Hepatocyte (in vitro differentiated cells): Measurements from ENCODE around the gene RAB11FIP5. TPM values are rescaled to one million over a fixed set of nuclear protein-coding genes. Genes with fewer than 3 reads are reported as not detected.
"Not testable (repeated sequence)": the region's sequence is repeated elsewhere in the genome, so short reads cannot be mapped to it uniquely, and the experiment has no call there.

Experiments used
- DNase-seq: peaks from one replicate; pipeline ENCODE4 v3.0.0-alpha.2; 2016; ENCODE audit warnings: low spot score
- H2AFZ ChIP-seq: fragments of 200-600 bp; sonication (generic); 2 replicates; pipeline ENCODE4 v1.6.0; 2016; ENCODE audit warnings: antibody characterized with exemption, mild to moderate bottlenecking
- H3K27ac ChIP-seq: fragments of 200-600 bp; sonication (generic); 2 replicates; pipeline ENCODE4 v1.5.1; 2016; ENCODE audit warnings: mild to moderate bottlenecking
- H3K27me3 ChIP-seq: fragments of 200-600 bp; sonication (generic); 2 replicates; pipeline ENCODE4 v1.6.1; 2016
- H3K36me3 ChIP-seq: fragments of 200-600 bp; sonication (generic); replicated peaks from 2 replicates; pipeline ENCODE4 v1.5.1; 2016; ENCODE audit warnings: low read depth; ENCODE audit not compliant: insufficient read depth
- H3K4me1 ChIP-seq: fragments of 200-600 bp; sonication (generic); 2 replicates; pipeline ENCODE4 v1.5.1; 2016; ENCODE audit warnings: mild to moderate bottlenecking, moderate library complexity; ENCODE audit not compliant: insufficient read depth
- H3K4me2 ChIP-seq: fragments of 200-600 bp; sonication (generic); 2 replicates; pipeline ENCODE4 v1.6.0; 2016
- H3K4me3 ChIP-seq: fragments of 200-600 bp; sonication (generic); 2 replicates; pipeline ENCODE4 v1.5.1; 2016; ENCODE audit warnings: mild to moderate bottlenecking
- H3K79me2 ChIP-seq: fragments of 200-600 bp; sonication (generic); 2 replicates; pipeline ENCODE4 v1.6.0; 2017; ENCODE audit warnings: mild to moderate bottlenecking
- H3K9me2 ChIP-seq: fragments of 200-600 bp; sonication (generic); replicated peaks from 2 replicates; pipeline ENCODE4 v1.6.0; 2017; ENCODE audit warnings: mild to moderate bottlenecking; ENCODE audit not compliant: insufficient read depth
- H3K9me3 ChIP-seq: fragments of 200-600 bp; sonication (generic); 2 replicates; pipeline ENCODE4 v1.5.1; 2016; ENCODE audit warnings: low read depth, mild to moderate bottlenecking
- H4K20me1 ChIP-seq: fragments of 200-600 bp; sonication (generic); 2 replicates; pipeline ENCODE4 v1.6.0; 2016; ENCODE audit warnings: mild to moderate bottlenecking; ENCODE audit not compliant: insufficient read depth, poor library complexity, severe bottlenecking
- CTCF ChIP-seq: fragments of 200-600 bp; sonication (generic); IDR thresholded peaks from 2 replicates; pipeline ENCODE4 v1.5.1; 2016; ENCODE audit warnings: antibody characterized with exemption, mild to moderate bottlenecking; ENCODE audit not compliant: poor library complexity
- EZH2 ChIP-seq: fragments of 200-600 bp; sonication (generic); IDR thresholded peaks from 2 replicates; pipeline ENCODE4 v1.6.1; 2016; ENCODE audit warnings: antibody characterized with exemption, mild to moderate bottlenecking, borderline replicate concordance
- EZH2phosphoT487 ChIP-seq: fragments of 200-600 bp; sonication (generic); IDR thresholded peaks from one replicate; pipeline ENCODE4 v1.6.1; 2018; ENCODE audit warnings: antibody characterized with exemption, mild to moderate bottlenecking, low read depth, moderate library complexity; ENCODE audit not compliant: unreplicated experiment, severe bottlenecking
- WGBS: methylation state at CpG from one replicate; pipeline ENCODE4 v1.1.6; 2016; ENCODE audit warnings: low lambda C conversion rate; ENCODE audit errors: missing lambda C conversion rate; 5-methylcytosine and 5-hydroxymethylcytosine counted together
- polyA plus RNA-seq: library from polyadenylated mRNA; unstranded; fragments of >200 nt; fragmentation: Nextera tagmentation; extraction: Ambion mirVana; gene quantifications from 2 replicates; pipeline ENCODE4 v1.2.1, GENCODE V29; 2016
- total RNA-seq: library from RNA; depleted of rRNA; stranded (reverse); fragments of >200 nt; gene quantifications from 2 replicates; pipeline ENCODE4 v1.2.3, GENCODE V29; 2014

Gene RAB11FIP5
- total and polyA plus RNA-seq, 2 experiments from 2014 or later = 33.5 to 33.7 TPM

- no peak overlapping the region for H3K27ac ChIP-seq
- no peaks in the 10 kb centered on the region for H4K20me1 ChIP-seq
- no peak overlapping the region for H2AFZ ChIP-seq
- no peaks in the 10 kb centered on the region for H3K27me3 ChIP-seq
- no peaks in the 10 kb centered on the region for H3K9me3 ChIP-seq
- H3K4me1 ChIP-seq = peaks cover 22% of the 10 kb centered on the region
- no peak overlapping the region for H3K4me3 ChIP-seq
- no peak for DNase-seq
- H3K9me2 ChIP-seq = no peaks in the 10 kb centered on the region
- WGBS = 93% methylated on average over 2 of the region's 2 CpGs
- peaks cover 77% of the 10 kb centered on the region for H3K79me2 ChIP-seq
- no peaks in the 10 kb centered on the region for H3K36me3 ChIP-seq
- no peak overlapping the region for H3K4me2 ChIP-seq
- TF ChIP-seq EZH2phosphoT487 (no peak), CTCF (no peak), EZH2 (no peak)
These were observed 45.7 kb downstream of the RAB11FIP5 start for GRCh38 chr2:73067043-73067442.

GRCh38 chr2:73065070-73065469, 47.7 kb downstream of the RAB11FIP5 start:
- peaks cover 22% of the 10 kb centered on the region for H3K4me1 ChIP-seq
- not testable (repeated sequence) for H2AFZ ChIP-seq, H3K9me3 ChIP-seq, H3K36me3 ChIP-seq, H3K4me3 ChIP-seq, H3K9me2 ChIP-seq, H4K20me1 ChIP-seq, DNase-seq, H3K27me3 ChIP-seq, H3K4me2 ChIP-seq
- H3K79me2 ChIP-seq = peaks cover 86% of the 10 kb centered on the region
- 100% methylated on average over 5 of the region's 5 CpGs for WGBS
- H3K27ac ChIP-seq = peak overlapping the region; percentile 73

GRCh38 chr2:73063909-73064875, 48.6 kb downstream of the RAB11FIP5 start:
- peak overlapping the region; percentile 73 for H3K27ac ChIP-seq
- no peaks in the 10 kb centered on the region for H3K36me3 ChIP-seq
- no peak overlapping the region for H2AFZ ChIP-seq
- H3K4me3 ChIP-seq = no peak overlapping the region
- 73% methylated on average over 8 of the region's 8 CpGs for WGBS
- no peaks in the 10 kb centered on the region for H3K9me3 ChIP-seq
- no peaks in the 10 kb centered on the region for H4K20me1 ChIP-seq
- H3K79me2 ChIP-seq = peaks cover 86% of the 10 kb centered on the region
- no peak overlapping the region for H3K4me2 ChIP-seq
- DNase-seq = peak; percentile 63
- no peak for TF ChIP-seq EZH2
- no peak for TF ChIP-seq EZH2phosphoT487
- no peak for TF ChIP-seq CTCF
- H3K27me3 ChIP-seq = no peaks in the 10 kb centered on the region
- H3K4me1 ChIP-seq = peaks cover 15% of the 10 kb centered on the region
- no peaks in the 10 kb centered on the region for H3K9me2 ChIP-seq

- peaks cover 12% of the 10 kb centered on the region for H3K4me1 ChIP-seq
- 80% methylated on average over 4 of the region's 4 CpGs for WGBS
- no peaks in the 10 kb centered on the region for H3K9me2 ChIP-seq
- no peaks in the 10 kb centered on the region for H3K36me3 ChIP-seq
- no peaks in the 10 kb centered on the region for H4K20me1 ChIP-seq
- no peak overlapping the region for H3K4me2 ChIP-seq
- no peaks in the 10 kb centered on the region for H3K27me3 ChIP-seq
- peaks cover 78% of the 10 kb centered on the region for H3K79me2 ChIP-seq
- no peaks in the 10 kb centered on the region for H3K9me3 ChIP-seq
- DNase-seq = no peak
- peak overlapping the region; percentile 73 for H3K27ac ChIP-seq
- TF ChIP-seq EZH2phosphoT487 (no peak), EZH2 (no peak)
- H2AFZ ChIP-seq = no peak overlapping the region
- H3K4me3 ChIP-seq = no peak overlapping the region
These were observed 49.3 kb downstream of the RAB11FIP5 start for GRCh38 chr2:73063472-73063871.
